ENCODE results near the gene TBCK.

The TBCK gene

DNA sequence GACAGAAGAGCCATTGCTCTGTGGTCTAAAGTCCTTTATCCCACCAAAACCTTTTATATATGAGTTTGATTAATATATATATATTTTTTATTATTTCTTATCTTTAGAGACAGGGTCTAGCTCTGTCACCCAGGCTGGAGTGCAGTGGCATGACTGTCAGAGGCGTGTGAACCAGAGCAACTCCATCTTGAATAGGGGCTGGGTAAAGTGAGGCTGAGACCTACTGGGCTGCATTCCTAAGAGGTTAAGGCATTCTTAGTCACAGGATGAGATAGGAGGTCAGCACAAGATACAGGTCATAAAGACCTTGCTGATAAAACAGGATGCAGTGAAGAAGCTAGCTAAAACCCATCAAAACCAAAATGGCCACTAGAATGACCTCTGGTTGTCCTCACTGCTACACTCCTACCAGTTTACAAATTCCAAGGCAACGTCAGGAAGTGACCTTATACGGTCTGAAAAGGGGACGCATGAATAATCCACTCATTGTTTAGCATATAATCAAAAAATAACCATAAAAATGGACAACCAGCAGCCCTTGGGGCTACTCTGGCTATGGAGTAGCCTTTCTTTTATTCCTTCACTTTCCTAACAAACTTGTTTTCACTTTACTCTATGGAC lies 10.5 kb downstream of the TBCK start:
- Histone ChIP-seq H3K79me2 (ENCODE audit: low read length) (no peaks in the 10 kb centered on the region), H4K20me1 (ENCODE audit: insufficient read depth, low read length) (no peaks in the 10 kb centered on the region), H3F3A (ENCODE audit: insufficient read depth, low read length) (no peaks in the 10 kb centered on the region), H3K9me2 (replicated peaks; ENCODE audit: insufficient read depth, low read length) (no peaks in the 10 kb centered on the region), H3K27ac (ENCODE audit: low read length) (no peak overlapping the region), H3K36me3 (replicated peaks; ENCODE audit: insufficient read depth, low read length) (no peaks in the 10 kb centered on the region; the same call in 1 of the 2 replicates), H3K4me1 (ENCODE audit: low read length) (no peaks in the 10 kb centered on the region), H3K9me3 (replicated peaks; ENCODE audit: insufficient read depth, low read length) (no peaks in the 10 kb centered on the region), H3K4me2 (ENCODE audit: low read depth, low read length) (no peak overlapping the region), H3K27me3 (replicated peaks; ENCODE audit: insufficient read depth, low read length) (no peaks in the 10 kb centered on the region), H3K4me3 (ENCODE audit: low read length) (no peak overlapping the region), H2AFZ (ENCODE audit: low read length) (no peak overlapping the region), H3K9ac (ENCODE audit: low read length) (no peak overlapping the region)
- no peak for DNase-seq
- TF ChIP-seq EZH2 (optimal IDR thresholded peaks at IDR 0.05; ENCODE audit: low read depth, low read length), result no peak
- TF ChIP-seq, protein P1, sequence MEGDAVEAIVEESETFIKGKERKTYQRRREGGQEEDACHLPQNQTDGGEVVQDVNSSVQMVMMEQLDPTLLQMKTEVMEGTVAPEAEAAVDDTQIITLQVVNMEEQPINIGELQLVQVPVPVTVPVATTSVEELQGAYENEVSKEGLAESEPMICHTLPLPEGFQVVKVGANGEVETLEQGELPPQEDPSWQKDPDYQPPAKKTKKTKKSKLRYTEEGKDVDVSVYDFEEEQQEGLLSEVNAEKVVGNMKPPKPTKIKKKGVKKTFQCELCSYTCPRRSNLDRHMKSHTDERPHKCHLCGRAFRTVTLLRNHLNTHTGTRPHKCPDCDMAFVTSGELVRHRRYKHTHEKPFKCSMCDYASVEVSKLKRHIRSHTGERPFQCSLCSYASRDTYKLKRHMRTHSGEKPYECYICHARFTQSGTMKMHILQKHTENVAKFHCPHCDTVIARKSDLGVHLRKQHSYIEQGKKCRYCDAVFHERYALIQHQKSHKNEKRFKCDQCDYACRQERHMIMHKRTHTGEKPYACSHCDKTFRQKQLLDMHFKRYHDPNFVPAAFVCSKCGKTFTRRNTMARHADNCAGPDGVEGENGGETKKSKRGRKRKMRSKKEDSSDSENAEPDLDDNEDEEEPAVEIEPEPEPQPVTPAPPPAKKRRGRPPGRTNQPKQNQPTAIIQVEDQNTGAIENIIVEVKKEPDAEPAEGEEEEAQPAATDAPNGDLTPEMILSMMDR (IDR thresholded peaks at IDR 0.05; ENCODE audit: low read length), result no peak
- no peak for TF ChIP-seq EZH2phosphoT487 (IDR thresholded peaks at IDR 0.05; ENCODE audit: low read length)

DNA sequence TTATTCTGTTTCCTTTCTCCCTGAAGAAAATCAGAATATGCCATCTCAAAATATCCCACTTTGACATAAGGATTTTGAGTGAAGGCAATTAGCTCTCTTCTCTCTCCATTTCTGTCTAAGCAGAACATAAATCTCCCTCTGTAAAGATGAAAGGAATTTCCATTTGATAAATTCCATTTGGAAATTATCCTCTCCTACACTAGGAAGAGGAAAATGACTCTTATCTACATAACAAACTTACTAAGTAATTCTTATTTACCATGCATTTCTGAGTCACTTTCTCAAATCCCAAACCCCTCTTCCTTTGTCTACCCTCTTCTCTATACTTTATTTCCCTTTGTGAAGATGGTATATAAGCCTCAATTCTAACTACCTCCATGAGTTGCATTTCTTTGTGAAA lies 11.4 kb downstream of the TBCK start:
- H3K36me3 ChIP-seq (replicated peaks; ENCODE audit: insufficient read depth, low read length), result no peaks in the 10 kb centered on the region; the same call in 1 of the 2 replicates
- no peaks in the 10 kb centered on the region for H3K9me3 ChIP-seq (replicated peaks; ENCODE audit: insufficient read depth, low read length)
- H3K4me1 ChIP-seq (ENCODE audit: low read length), result no peaks in the 10 kb centered on the region
- H4K20me1 ChIP-seq (ENCODE audit: insufficient read depth, low read length), result no peaks in the 10 kb centered on the region
- DNase-seq, result no peak
- no peaks in the 10 kb centered on the region for H3F3A ChIP-seq (ENCODE audit: insufficient read depth, low read length)
- H3K79me2 ChIP-seq (ENCODE audit: low read length), result no peaks in the 10 kb centered on the region
- no peak overlapping the region for H3K27ac ChIP-seq (ENCODE audit: low read length)
- no peaks in the 10 kb centered on the region for H3K27me3 ChIP-seq (replicated peaks; ENCODE audit: insufficient read depth, low read length)
- no peak overlapping the region for H3K4me2 ChIP-seq (ENCODE audit: low read depth, low read length)
- H3K9ac ChIP-seq (ENCODE audit: low read length), result no peak overlapping the region
- H3K9me2 ChIP-seq (replicated peaks; ENCODE audit: insufficient read depth, low read length), result no peaks in the 10 kb centered on the region
- H2AFZ ChIP-seq (ENCODE audit: low read length), result no peak overlapping the region
- no peak overlapping the region for H3K4me3 ChIP-seq (ENCODE audit: low read length)
- TF ChIP-seq EZH2 (optimal IDR thresholded peaks at IDR 0.05; ENCODE audit: low read depth, low read length) (no peak), EZH2phosphoT487 (IDR thresholded peaks at IDR 0.05; ENCODE audit: low read length) (no peak)
- TF ChIP-seq, protein P1 (IDR thresholded peaks at IDR 0.05; ENCODE audit: low read length), result no peak

DNA sequence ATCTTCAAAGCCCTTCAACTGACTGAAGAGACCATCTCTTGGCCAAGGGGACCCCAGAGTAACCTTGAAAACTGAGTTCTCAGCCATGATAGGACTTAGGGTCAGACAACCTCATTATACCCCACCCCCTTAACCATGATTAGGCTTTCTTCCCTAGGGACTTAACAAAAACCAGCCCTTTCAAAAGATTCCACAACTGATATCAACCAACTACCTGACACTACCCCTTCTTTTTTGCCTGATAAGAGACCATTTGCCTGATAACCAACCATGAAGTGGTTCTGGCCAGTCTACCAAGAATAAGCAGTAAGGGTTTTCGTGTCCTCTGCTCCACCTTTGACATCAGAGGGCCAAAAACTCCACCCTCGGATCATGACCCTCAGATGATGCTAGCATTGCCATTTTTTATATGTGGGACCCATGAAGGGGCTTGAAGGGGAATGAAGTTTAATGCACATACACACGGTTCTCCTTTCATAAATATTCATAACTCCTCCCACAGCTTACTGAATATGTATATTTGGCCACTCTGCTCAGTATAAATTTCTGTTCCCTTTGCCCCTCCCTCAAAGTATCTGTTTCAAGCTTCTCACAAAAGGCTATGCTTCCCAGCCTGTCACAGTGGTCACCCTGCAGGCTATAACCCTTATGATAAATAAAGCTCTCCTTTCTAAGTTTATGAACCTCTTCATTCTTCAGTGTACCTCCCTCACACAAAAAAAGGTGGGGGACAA lies 12.3 kb downstream of the TBCK start:
- Histone ChIP-seq H3K79me2 (ENCODE audit: low read length) (no peaks in the 10 kb centered on the region), H2AFZ (ENCODE audit: low read length) (no peak overlapping the region), H3K4me3 (ENCODE audit: low read length) (no peak overlapping the region), H3K4me1 (ENCODE audit: low read length) (no peaks in the 10 kb centered on the region), H4K20me1 (ENCODE audit: insufficient read depth, low read length) (no peaks in the 10 kb centered on the region), H3K4me2 (ENCODE audit: low read depth, low read length) (no peak overlapping the region), H3K36me3 (replicated peaks; ENCODE audit: insufficient read depth, low read length) (no peaks in the 10 kb centered on the region; the same call in 1 of the 2 replicates), H3K27me3 (replicated peaks; ENCODE audit: insufficient read depth, low read length) (no peaks in the 10 kb centered on the region), H3K9ac (ENCODE audit: low read length) (no peak overlapping the region), H3K27ac (ENCODE audit: low read length) (no peak overlapping the region), H3F3A (ENCODE audit: insufficient read depth, low read length) (no peaks in the 10 kb centered on the region), H3K9me2 (replicated peaks; ENCODE audit: insufficient read depth, low read length) (no peaks in the 10 kb centered on the region), H3K9me3 (replicated peaks; ENCODE audit: insufficient read depth, low read length) (no peaks in the 10 kb centered on the region)
- no peak for TF ChIP-seq EZH2 (optimal IDR thresholded peaks at IDR 0.05; ENCODE audit: low read depth, low read length)
- no peak for TF ChIP-seq EZH2phosphoT487 (IDR thresholded peaks at IDR 0.05; ENCODE audit: low read length)
- TF ChIP-seq, protein P1 (IDR thresholded peaks at IDR 0.05; ENCODE audit: low read length), result no peak
- no peak for DNase-seq

Data from MM.1S (cell line).